Endothelial cell of umbilical vein (primary cell): Measurements from ENCODE around the gene SCAMP2. TPM values are rescaled to one million over a fixed set of nuclear protein-coding genes. Genes with fewer than 3 reads are reported as not detected.

ENCODE experiments used
- BruUV-seq: library from RNA; stranded (reverse); fragments of 400-500 nt; replicated peaks from 2 replicates; lab custom pipeline; 2021; lab: Mats Ljungman, UMichigan
- CTCF ChIA-PET: fragments of 300-600, 350-600 bp; sonication (Branson Sonifier 250); formaldehyde crosslinking; loops from one replicate; lab custom pipeline; 2021; ENCODE audit warnings: antibody characterized with exemption, inconsistent platforms; lab: Charles Lee
- POLR2A ChIA-PET: fragments of 300-600, 350-600 bp; sonication (Branson Sonifier 250); formaldehyde crosslinking; loops from one replicate; lab custom pipeline; 2021; ENCODE audit warnings: antibody characterized with exemption, inconsistent platforms; lab: Charles Lee
- DNase-seq: peaks from one replicate; pipeline ENCODE4 v3.0.0-alpha.2; 2011; ENCODE audit warnings: low read depth, low spot score
- FAIRE-seq: peaks from 2 replicates; lab custom pipeline; 2011; peaks lifted over from hg19 to GRCh38; lab: Jason Lieb, UNC
- H2AFZ ChIP-seq: 2 replicates; pipeline ENCODE4 v1.6.0; 2012; ENCODE audit warnings: low read depth, low read length, control low read depth, inconsistent platforms
- H3K27ac ChIP-seq: 2 replicates; pipeline ENCODE4 v1.5.1; 2011; ENCODE audit warnings: low read depth, mild to moderate bottlenecking, control low read depth, low read length, moderate library complexity; ENCODE audit not compliant: insufficient read depth
- H3K27me3 ChIP-seq, 2 experiments: 2 replicates each; pipeline versions ENCODE4 v1.6.0 to v1.6.1; 2011; ENCODE audit warnings: low read length in 2 of 2, mixed read lengths in 1 of 2; ENCODE audit not compliant: control insufficient read depth in 2 of 2, insufficient read depth in 2 of 2
- H3K36me3 ChIP-seq, 2 experiments: 2 replicates in 1 of 2; 3 replicates in 1 of 2; pipeline ENCODE4 v1.5.1; 2011; ENCODE audit warnings: low read length in 2 of 2, mild to moderate bottlenecking in 1 of 2, moderate library complexity in 1 of 2; ENCODE audit not compliant: control insufficient read depth in 2 of 2, insufficient read depth in 2 of 2; ENCODE audit errors: extremely low read depth in 1 of 2
- H3K4me1 ChIP-seq: 3 replicates; pipeline ENCODE4 v1.5.1; 2011; ENCODE audit warnings: mild to moderate bottlenecking, low read length; ENCODE audit not compliant: control insufficient read depth, insufficient read depth; ENCODE audit errors: extremely low read depth
- H3K4me2 ChIP-seq: 2 replicates; pipeline ENCODE4 v1.6.1; 2011; ENCODE audit warnings: low read length, control low read depth, mixed read lengths; ENCODE audit not compliant: insufficient read depth
- H3K4me3 ChIP-seq, 3 experiments: fragments of 200-600 bp in 1 of 3; sonication (generic), shearing (Covaris generic) in 1 of 3; replicated peaks in 1 of 3; 2 replicates each; pipeline ENCODE4 v1.5.1; 2011 to 2016; ENCODE audit warnings: control low read depth in 3 of 3, low read length in 3 of 3, mild to moderate bottlenecking in 2 of 3, inconsistent platforms in 1 of 3, low read depth in 1 of 3, moderate library complexity in 1 of 3; ENCODE audit not compliant: insufficient read depth in 1 of 3
- H3K79me2 ChIP-seq: 2 replicates; pipeline ENCODE4 v1.6.0; 2012; ENCODE audit warnings: low read length, inconsistent platforms; ENCODE audit not compliant: control insufficient read depth, insufficient read depth
- H3K9ac ChIP-seq: replicated peaks from 2 replicates; pipeline ENCODE3; 2011; ENCODE audit warnings: low read length, control low read depth; ENCODE audit not compliant: insufficient read depth; ENCODE audit errors: extremely low read depth
- H3K9me1 ChIP-seq: replicated peaks from 3 replicates; pipeline ENCODE4 v1.6.0; 2011; ENCODE audit warnings: mild to moderate bottlenecking, low read length; ENCODE audit not compliant: control insufficient read depth, insufficient read depth; ENCODE audit errors: extremely low read depth
- H3K9me3 ChIP-seq: replicated peaks from 2 replicates; pipeline ENCODE4 v1.5.1; 2012; ENCODE audit warnings: low read length, inconsistent platforms; ENCODE audit not compliant: control insufficient read depth, insufficient read depth
- H4K20me1 ChIP-seq: replicated peaks from 2 replicates; pipeline ENCODE3; 2011; ENCODE audit warnings: mild to moderate bottlenecking, low read length; ENCODE audit not compliant: control insufficient read depth, insufficient read depth; ENCODE audit errors: extremely low read depth
- EZH2 ChIP-seq: IDR thresholded peaks from 2 replicates; pipeline ENCODE4 v1.6.1; 2012; ENCODE audit warnings: borderline replicate concordance, low read depth, mild to moderate bottlenecking, moderate library complexity, low read length, inconsistent platforms; ENCODE audit not compliant: severe bottlenecking
- GATA2 ChIP-seq: IDR thresholded peaks from 2 replicates; pipeline ENCODE4 v1.7.0; 2011; ENCODE audit warnings: low read depth, mild to moderate bottlenecking, moderate library complexity, mixed read lengths, low read length; ENCODE audit not compliant: insufficient read length, insufficient read depth
- MYC ChIP-seq: IDR thresholded peaks from one replicate; pipeline ENCODE4 v1.6.1; 2011; ENCODE audit warnings: mild to moderate bottlenecking, low read depth, low read length
- POLR2A ChIP-seq: IDR thresholded peaks from 2 replicates; pipeline ENCODE4 v1.6.1; 2012; ENCODE audit warnings: low read depth, mild to moderate bottlenecking, control low read depth, low read length
- POLR2AphosphoS5 ChIP-seq: IDR thresholded peaks from 2 replicates; pipeline ENCODE4 v1.6.1; 2012; ENCODE audit warnings: low read depth, mild to moderate bottlenecking, control low read depth, low read length, moderate library complexity; ENCODE audit not compliant: insufficient read depth
- dilution Hi-C: fragments of 300-500 bp; cut with MboI; formaldehyde crosslinking; loops from one replicate; pipeline ENCODE4 v1.15.0; 2019; ENCODE audit warnings: low sequenced_read_pairs; ENCODE audit not compliant: extremely low pct_ligation_motif_present
- intact Hi-C: fragments of 100-400 bp; cut with micrococcal nuclease; formaldehyde crosslinking; loops from one replicate; pipeline ENCODE4 v1.10.0; 2022
- polyA plus RNA-seq, 4 experiments: library from polyadenylated mRNA; depleted of rRNA in 3 of 4; stranded (reverse) in 3 of 4; unstranded in 1 of 4; fragments of >200 nt; gene quantifications; 2 replicates each; pipeline versions ENCODE4 v1.2.1 to v1.2.3, GENCODE V29; 2011 to 2012; ENCODE audit warnings: missing spikeins in 1 of 4
- total RNA-seq: library from RNA; stranded (reverse); gene quantifications from 2 replicates; pipeline ENCODE4 v1.2.3, GENCODE V29; 2021
- TF ChIP-seq, protein P1 (sequence below): IDR thresholded peaks from 2 replicates; pipeline ENCODE4 v1.6.1; 2011; ENCODE audit not compliant: insufficient read depth, insufficient read length
- TF ChIP-seq, protein P2 (sequence below), 2 donors: IDR thresholded peaks; 1 replicate in 1 of 2; 2 replicates in 1 of 2; pipeline ENCODE4 v1.5.1; 2011; ENCODE audit warnings: low read length in 2 of 2, mild to moderate bottlenecking in 2 of 2, moderate library complexity in 2 of 2, control low read depth in 1 of 2, inconsistent platforms in 1 of 2, low read depth in 1 of 2; ENCODE audit not compliant: insufficient read depth in 1 of 2; ENCODE audit errors: extremely low read depth in 1 of 2

The SCAMP2 gene
- total and polyA plus RNA-seq, 2 donors (not counting 3 experiments of a cell fraction or from before 2014, with no cell fraction given): 67.3 to 256 TPM

DNA sequence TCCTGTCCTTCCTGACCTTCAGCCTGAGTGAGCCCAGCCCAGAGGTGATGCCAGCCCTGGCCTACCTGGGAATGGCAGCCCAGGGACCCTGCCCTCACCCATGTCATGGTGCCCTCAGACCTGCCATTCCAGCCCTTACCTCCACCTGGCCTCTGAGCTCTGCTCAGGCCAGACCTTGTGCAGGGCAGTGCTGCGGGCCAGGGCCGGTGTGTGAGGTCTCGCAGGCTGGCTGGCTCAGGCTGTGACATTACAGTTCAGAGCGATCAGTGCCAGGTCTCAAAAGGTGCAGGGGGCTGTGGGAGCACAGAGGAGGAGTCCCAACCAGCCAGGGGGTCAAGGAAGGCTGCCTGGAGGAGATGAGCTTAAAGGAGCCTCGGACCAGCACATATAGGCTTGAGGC lies 53.1 kb downstream of the SCAMP2 start:
- peaks cover 8% of the 10 kb centered on the region for H3K4me1 ChIP-seq
- H3K27ac ChIP-seq: no peak overlapping the region
- H3K4me3 ChIP-seq: no peak overlapping the region
- intact Hi-C loops: no loop called here
- DNase-seq: no peak
- H3K79me2 ChIP-seq: no peaks in the 10 kb centered on the region
- no peak overlapping the region for H3K4me2 ChIP-seq
- ChIA-PET POLR2A (interaction anchor here (0.5 kb wide), 1 partner anchor 84 kb away, joined by 4 read pairs; no protein-coding TSS in a partner anchor), CTCF (interaction anchor here (0.7 to 1.5 kb wide), 2 partner anchors 15 to 51 kb away, joined by 3 to 4 read pairs; no protein-coding TSS in a partner anchor)
- H3K27me3 ChIP-seq: no peaks in the 10 kb centered on the region
- no peaks in the 10 kb centered on the region for H3K9me3 ChIP-seq
- no peak for TF ChIP-seq GATA2
- BruUV-seq: no TSS peak
- H3K36me3 ChIP-seq: no peaks in the 10 kb centered on the region
- H2AFZ ChIP-seq: no peak overlapping the region
- no peak for FAIRE-seq
- no peaks in the 10 kb centered on the region for H3K9me1 ChIP-seq
- dilution Hi-C loops: no loop called here
- no peak overlapping the region for H3K9ac ChIP-seq
- H4K20me1 ChIP-seq: no peaks in the 10 kb centered on the region

- peak; percentile 73 for FAIRE-seq
- BruUV-seq: no TSS peak
- H3K4me1 ChIP-seq: peaks cover 8% of the 10 kb centered on the region
- no peaks in the 10 kb centered on the region for H4K20me1 ChIP-seq
- dilution Hi-C loops (no loop called here), intact Hi-C loops (no loop called here)
- no peaks in the 10 kb centered on the region for H3K36me3 ChIP-seq
- H3K4me2 ChIP-seq: no peak overlapping the region
- CTCF ChIA-PET: interaction anchor here (0.8 to 2.2 kb wide), 6 partner anchors 9 to 133 kb away, joined by 3 to 6 read pairs (median 3); partner anchors contain the start of genes CPLX3 and CSK
- H2AFZ ChIP-seq: no peak overlapping the region
- no peak overlapping the region for H3K9ac ChIP-seq
- DNase-seq: peak; percentile 43
- H3K79me2 ChIP-seq: no peaks in the 10 kb centered on the region
- no peak overlapping the region for H3K27ac ChIP-seq
- TF ChIP-seq MYC: no peak
- TF ChIP-seq POLR2AphosphoS5: no peak
- TF ChIP-seq, protein P1, sequence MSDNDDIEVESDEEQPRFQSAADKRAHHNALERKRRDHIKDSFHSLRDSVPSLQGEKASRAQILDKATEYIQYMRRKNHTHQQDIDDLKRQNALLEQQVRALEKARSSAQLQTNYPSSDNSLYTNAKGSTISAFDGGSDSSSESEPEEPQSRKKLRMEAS: no peak
- no peak for TF ChIP-seq GATA2
- TF ChIP-seq EZH2: no peak
- TF ChIP-seq POLR2A: no peak
- TF ChIP-seq, protein P2, sequence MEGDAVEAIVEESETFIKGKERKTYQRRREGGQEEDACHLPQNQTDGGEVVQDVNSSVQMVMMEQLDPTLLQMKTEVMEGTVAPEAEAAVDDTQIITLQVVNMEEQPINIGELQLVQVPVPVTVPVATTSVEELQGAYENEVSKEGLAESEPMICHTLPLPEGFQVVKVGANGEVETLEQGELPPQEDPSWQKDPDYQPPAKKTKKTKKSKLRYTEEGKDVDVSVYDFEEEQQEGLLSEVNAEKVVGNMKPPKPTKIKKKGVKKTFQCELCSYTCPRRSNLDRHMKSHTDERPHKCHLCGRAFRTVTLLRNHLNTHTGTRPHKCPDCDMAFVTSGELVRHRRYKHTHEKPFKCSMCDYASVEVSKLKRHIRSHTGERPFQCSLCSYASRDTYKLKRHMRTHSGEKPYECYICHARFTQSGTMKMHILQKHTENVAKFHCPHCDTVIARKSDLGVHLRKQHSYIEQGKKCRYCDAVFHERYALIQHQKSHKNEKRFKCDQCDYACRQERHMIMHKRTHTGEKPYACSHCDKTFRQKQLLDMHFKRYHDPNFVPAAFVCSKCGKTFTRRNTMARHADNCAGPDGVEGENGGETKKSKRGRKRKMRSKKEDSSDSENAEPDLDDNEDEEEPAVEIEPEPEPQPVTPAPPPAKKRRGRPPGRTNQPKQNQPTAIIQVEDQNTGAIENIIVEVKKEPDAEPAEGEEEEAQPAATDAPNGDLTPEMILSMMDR (IDR thresholded peaks at IDR 0.05; ENCODE audit: extremely low read depth in 1 of 2, insufficient read depth in 1 of 2, low read depth in 1 of 2, low read length in 2 of 2): peak in 1 of 2 donors; percentile 60
- H3K4me3 ChIP-seq: no peak overlapping the region
- H3K27me3 ChIP-seq: no peaks in the 10 kb centered on the region
- no peaks in the 10 kb centered on the region for H3K9me1 ChIP-seq
- POLR2A ChIA-PET: interaction anchor here (0.6 kb wide), 1 partner anchor 30 kb away, joined by 4 read pairs; no protein-coding TSS in a partner anchor
- no peaks in the 10 kb centered on the region for H3K9me3 ChIP-seq
These were observed 55.8 kb downstream of the SCAMP2 start for GRCh38 chr15:74817370-74817737.
